Measurements from ENCODE around the gene GPR17.

The GPR17 gene, protein sequence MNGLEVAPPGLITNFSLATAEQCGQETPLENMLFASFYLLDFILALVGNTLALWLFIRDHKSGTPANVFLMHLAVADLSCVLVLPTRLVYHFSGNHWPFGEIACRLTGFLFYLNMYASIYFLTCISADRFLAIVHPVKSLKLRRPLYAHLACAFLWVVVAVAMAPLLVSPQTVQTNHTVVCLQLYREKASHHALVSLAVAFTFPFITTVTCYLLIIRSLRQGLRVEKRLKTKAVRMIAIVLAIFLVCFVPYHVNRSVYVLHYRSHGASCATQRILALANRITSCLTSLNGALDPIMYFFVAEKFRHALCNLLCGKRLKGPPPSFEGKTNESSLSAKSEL

DNA sequence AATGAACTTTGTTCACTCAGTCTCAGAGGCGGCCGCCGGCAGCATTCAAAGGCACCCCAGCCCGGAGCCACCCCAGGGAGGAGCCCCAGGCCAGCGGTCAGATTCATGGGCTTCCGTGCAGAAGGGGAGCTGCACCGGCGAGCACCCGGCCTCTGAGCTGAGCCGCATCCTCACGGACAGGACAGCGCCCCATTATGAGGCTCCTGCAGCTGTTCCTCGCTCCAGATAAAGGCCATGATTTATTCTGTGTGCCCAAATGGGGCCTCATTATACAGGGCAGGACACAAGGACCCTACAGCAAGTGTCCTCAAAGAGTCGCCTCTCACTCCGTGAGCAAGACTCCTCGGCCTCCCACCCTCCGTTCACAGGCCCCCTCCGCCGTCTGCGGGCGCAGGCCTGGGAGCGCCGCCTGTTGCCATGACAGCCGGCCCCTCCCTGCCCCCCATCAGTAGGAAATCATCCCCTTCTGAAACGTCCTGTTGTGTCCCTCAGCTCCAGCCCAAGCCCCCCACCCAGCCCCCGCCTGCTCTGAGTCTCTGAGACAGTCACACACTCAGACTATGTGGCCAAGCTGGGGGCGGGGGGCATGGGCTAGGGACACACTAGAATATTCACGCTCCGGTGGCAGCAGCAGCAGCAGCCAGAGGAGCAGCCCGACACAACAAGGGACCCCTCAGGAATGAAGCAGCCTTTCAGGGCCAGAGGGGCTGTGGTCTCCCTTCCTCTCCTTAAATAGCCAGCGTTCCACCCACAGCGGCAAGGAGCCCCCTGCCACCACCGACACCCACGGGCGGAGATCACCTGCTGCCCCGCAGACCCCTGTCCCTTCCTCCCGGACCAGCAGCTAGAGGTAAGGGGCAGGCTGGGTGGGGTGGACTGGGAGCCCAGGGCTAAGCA is at the start of gene GPR17:
TSS of gene GPR17 (plus strand) at position 759 of the 897 bp plus-strand sequence. CDS start 4,583 bp downstream, outside the sequence.
- no peak for DNase-seq (ENCODE audit: insufficient read length, low spot score)
- FAIRE-seq = no peak

DNA sequence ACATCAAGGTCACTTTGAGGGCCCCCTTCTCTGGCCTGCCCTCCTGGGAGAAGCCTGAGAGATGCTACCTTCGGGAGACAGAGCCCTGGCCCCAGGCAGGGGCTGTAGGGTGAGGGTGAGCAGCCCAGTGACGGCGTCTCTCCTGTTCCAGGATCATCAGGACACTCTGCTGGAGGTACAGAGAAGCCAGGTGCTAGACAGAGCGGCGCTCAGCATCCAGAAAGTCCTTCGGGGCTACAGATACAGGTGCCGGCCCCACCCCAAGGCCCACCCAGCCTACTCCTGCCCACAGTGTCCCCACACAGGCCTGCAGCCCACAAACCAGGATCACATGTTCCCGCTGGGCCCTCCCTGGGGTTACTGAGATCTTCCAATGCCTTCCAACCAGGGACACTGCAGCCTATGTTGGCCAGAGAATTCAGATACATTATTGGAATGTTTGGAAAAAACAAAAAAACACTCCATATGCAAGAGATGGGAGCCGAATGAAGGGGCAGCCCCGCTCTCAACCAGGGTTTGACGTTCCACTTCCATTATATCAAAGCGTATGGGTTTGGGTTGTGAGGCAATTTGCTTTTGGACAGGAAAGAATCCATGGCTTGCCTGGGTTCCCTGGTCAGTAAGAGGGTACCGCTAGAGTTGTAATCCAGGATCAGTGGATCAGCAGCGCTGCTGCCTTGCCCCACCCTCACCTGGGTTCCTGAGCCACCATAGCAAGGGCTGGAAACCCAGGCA is 49.5 kb upstream of the GPR17 start:
- DNase-seq (ENCODE audit: insufficient read length, low spot score) = no peak
- FAIRE-seq = no peak

DNA sequence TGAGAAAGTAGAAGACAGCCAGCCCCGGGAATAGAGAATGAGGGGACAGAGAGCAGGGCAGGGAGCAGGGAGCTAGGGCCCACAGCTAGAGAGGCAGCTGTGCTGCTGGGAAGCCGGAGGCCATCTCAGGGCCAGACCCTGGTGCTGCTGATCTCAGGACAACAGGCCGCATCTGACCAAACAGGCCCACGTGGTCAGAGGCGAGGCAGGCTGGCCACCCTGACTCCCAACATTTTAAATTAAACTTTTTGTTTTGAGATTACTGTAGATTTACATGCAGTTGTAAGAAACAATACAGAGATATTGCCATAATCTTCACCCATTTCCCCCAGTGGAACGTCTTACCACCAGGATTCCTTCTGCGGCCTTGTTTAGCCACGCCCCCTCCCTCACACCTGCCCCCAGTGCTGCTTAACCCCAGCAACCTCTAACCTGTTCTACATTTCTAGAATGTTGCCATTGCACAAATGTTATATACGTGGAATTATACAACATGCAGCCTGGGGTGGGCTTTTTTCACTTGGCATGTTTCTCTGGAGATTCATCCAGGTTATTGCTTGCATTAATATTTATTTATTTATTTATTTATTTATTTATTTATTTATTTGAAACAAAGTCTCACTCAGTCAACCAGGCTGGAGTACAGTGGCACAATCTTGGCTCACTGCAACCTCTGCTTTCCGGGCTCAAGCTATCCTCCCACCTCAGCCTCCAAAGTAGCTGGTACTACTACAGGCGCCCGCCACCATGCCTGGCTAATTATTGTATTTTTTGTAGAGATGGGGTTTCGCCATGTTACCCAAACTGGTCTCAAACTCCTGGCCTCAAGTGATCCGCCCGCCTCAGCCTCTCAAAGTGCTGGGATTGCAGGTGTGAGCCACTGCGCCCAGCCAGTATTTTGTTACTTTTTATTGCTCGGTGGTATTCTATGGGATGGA is 48.6 kb upstream of the GPR17 start:
- no peak for DNase-seq (ENCODE audit: insufficient read length, low spot score)

DNA sequence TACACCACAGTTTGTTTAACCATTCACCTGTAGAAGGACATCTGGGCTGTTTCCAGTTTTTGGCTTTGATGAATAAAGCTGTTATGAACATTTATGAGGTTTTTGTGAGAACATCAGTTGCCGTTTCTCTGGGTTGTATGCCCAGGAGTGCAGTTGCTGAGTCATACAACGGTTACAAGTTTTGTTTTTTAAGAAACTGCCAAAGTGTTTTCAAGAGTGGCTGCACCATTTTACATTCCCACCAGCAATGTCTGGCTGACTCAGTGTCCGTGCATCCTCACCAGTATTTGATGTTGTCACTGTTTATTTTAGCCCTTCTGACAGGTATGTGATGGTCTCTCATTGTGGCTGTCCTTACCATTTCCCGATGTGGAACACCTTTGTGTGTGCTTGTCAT is 48.0 kb upstream of the GPR17 start:
- no peak for FAIRE-seq
- no peak for DNase-seq (ENCODE audit: insufficient read length, low spot score)

More for the DNA sequence above, 48.6 kb upstream of the GPR17 start:
- no peak for FAIRE-seq

DNA sequence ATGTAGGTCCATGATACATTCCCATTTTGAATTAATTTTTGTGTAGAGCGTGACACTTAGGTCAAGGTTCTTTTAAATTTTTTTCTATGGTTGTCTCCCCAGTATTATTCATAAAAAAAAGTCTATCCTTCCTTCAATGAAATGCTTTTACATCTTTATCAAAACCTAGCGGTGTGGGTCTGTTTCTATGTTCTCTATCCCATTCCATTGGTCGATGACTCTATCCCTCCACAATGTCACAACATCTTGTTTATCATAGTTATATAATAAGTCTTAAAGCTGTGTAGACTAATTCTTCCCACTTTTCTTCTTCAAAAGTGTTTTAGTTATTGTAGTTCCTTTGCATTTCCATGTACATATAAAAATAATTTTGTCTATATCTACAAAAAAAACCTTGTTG is 47.2 kb upstream of the GPR17 start:
- DNase-seq (ENCODE audit: insufficient read length, low spot score) (no peak), FAIRE-seq (no peak)

DNA sequence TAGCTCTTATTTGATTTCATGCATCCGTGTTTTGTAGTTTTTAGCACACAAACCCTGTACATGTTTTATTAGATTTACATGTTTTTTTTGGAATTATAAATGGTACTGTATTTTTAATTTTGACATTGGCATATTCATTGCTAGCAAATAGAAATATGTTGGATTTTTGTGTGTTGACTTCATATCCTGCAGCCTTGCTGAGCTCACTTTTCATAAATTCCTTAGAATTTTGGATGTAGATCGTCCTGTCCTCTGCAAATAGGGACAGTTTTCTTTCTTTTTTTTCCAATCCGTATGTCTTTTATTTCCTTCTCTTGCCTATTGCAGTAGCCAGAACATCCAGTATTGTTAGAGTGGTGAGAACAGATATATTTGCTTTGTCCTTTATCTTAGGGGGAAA is 46.7 kb upstream of the GPR17 start:
- FAIRE-seq (no peak), DNase-seq (ENCODE audit: insufficient read length, low spot score) (no peak)

DNA sequence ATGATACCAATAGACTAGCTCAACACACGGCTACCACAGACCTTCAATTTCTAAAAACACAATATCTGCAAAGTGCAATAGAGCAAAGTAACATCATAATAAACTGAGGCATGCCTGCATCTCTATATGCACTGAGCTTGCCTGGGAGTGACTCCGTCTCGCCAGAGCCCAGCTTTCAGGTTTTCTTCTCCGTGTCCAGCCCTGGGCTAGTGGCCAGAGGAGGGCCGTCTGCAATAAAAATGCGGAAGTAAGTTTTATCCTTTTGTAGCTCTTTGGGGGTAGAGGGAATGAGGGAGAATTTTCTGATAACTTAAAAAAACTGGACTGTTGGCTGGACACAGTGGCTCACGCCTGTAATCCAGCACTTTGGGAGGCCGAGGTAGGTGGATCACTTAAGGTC is 41.0 kb upstream of the GPR17 start:
- no peak for FAIRE-seq

DNA sequence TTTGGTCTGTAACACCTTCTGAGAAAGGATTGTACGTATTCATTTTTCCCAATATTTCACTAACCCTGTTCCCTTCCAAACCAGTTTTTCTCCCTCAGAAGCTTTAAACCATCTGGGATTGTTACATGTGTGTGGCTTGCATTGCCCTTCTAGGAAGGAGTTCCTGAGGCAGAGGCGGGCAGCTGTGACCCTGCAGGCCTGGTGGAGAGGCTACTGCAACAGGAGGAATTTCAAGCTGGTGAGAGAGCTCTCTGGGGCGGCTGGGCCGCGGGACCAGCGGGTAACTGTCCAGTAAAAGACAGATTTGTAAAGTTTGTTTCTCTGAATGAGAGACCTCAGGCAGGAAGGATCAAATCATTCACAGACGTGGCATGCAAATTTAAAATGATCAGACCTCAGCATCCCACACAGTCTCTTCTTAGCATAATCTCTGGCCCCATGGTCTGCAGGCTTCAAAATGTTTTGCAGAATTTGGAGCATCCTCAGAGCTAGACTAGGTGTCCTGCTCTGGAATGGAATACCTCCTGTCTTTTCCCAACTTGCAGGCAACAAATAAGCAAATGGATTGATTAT is 40.2 kb upstream of the GPR17 start:
- FAIRE-seq (no peak), DNase-seq (ENCODE audit: insufficient read length, low spot score) (no peak)

More for the DNA sequence above, 41.0 kb upstream of the GPR17 start:
- DNase-seq (ENCODE audit: insufficient read length, low spot score) = no peak

DNA sequence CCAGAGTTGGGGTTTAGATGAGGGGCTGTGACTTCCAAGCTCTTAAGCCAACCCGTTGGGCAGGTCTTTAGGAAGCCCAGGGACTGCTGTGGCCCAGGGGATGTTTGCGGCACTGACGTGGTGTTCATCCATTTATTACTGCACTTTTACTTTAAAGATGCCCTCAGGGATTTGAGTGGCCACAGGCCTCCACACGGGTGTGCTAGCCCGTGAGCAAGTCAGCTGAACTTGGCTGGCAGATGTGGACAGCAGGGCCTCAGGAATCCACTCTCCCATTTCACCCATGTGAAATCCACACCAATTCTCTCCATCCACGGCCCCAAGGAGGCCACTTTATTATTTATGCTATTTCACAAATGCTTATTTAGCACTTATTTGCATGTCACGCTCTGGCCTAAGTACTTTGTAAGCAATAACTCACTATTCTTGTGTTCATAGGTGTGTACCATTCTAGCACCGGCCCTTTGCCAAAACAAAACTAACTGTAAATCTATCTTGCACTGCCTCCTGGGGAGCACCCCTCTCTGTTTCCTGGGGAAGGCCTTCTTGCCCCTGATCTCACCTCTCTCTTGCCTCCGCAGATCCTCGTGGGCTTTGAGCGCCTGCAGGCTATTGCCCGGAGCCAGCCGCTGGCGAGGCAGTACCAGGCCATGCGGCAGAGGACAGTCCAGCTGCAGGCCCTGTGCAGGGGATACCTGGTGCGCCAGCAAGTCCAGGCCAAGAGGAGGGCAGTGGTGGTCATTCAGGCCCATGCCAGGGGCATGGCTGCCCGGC is 39.1 kb upstream of the GPR17 start:
- no peak for FAIRE-seq
- DNase-seq (ENCODE audit: insufficient read length, low spot score) = no peak

DNA sequence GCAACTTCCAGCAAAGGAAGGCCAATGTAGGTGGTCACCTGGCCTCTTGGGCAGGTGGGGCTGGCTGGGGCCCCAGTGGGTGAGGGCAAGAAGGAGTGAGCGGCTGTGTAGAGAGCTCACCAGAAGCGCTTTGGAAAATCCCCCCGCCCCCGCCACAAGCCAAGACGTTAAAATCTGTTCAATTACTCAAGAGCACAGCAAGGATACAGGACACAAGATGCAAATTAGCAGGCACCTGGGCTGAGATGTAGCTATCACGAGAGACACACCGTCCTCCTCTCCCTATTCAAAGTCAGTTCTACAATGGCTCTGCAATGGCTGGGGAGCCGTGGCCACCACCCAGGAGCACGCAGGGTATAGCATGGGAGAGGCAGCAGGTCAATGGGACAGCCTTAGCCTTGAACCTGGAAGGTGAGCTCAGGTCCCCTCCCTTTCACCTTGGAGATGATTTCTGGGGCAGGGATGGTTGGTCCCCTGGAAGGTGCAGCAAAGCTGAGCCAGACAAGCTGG is 38.5 kb upstream of the GPR17 start:
- DNase-seq (ENCODE audit: insufficient read length, low spot score) (no peak), FAIRE-seq (no peak)

DNA sequence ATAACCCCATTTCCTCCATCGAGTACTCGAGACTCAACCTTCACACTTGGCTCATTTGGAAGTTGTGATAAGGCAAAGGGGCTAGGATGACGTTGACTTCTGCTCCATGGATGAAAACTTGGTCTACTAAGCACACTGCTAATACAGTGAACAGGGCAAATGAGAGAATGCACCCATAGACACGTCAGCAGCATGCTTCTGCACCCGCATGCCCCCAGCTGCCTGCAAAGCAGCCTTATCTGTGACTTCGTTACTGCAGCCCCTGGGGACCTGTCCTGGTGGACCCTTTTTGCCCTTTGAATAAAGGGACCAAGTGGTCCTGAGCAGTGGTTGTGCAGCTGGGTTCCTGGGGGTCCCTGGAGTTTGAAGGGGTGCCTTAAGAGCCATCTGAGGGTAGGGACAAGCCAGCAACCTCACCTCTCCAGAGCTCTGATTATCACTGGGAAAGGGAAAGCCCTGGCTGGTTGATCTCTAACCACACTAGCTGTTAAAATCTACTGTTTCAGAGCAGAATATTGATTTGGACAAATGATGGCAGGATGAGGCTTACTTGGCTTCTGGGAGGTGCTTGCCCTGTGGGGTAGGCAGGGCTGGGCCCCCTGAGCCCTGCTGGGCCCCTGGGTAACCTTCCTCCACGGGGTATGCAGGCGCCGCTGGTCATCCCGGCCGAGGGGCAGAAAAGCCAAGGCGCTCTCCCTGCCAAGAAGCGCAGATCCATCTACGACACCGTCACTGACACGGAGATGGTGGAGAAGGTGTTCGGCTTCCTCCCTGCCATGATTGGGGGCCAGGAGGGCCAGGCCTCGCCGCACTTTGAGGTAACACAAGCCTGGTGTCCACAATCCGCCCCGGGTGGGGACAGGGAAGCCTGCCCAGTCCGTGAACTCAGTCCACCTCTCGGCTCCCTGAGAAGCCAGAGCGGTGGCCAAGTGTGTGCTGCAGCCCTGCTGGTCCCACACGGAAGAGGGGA is 37.6 kb upstream of the GPR17 start:
- no peak for FAIRE-seq
- DNase-seq (ENCODE audit: insufficient read length, low spot score) = no peak

DNA sequence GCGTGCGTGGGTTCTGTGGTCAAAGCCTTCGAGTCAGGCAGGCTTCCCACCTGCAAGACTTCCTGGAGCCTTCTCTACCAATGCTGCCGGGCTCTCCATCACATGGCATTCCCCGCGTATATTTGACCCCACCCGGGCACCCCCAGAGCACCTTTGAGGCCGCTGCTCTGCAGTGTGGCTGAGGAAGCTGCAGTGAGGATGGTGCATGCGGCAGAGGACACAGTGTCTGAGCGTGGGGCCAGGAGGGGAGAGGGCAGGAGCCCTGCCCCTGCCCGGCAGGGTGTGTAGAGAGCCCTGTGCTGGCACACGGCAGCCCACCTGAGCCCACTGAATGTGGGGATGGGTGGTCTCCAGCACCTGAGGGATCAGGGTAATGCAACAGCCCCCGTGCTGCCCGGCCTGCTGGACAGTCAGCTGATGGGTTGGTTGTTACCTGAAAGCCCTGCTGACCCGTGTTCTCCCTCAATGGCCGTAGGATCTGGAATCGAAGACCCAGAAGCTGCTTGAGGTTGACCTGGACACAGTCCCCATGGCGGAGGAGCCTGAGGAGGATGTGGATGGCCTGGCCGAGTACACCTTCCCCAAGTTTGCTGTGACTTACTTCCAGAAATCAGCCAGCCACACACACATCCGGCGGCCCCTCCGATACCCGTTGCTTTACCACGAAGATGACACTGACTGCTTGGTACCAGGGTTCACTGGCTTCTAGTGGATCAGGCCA is 36.8 kb upstream of the GPR17 start:
- FAIRE-seq (no peak), DNase-seq (ENCODE audit: insufficient read length, low spot score) (no peak)

DNA sequence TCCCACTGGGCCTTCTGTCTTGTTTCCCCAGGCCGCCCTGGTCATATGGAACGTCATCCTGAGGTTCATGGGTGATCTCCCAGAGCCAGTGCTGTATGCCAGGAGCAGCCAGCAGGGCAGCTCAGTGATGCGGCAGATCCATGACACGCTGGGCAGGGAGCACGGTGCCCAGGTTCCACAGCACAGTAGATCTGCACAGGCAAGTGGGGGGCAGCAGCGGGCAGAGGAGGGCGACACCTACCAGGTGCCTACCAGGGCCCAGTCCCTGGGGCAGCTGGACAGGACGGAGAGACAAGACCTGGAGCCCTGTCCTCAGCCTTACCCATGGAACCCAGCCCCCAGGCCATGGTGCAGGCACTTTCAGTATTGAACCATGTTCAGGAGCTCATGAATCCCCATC is 36.1 kb upstream of the GPR17 start:
- DNase-seq (ENCODE audit: insufficient read length, low spot score) = no peak

DNA sequence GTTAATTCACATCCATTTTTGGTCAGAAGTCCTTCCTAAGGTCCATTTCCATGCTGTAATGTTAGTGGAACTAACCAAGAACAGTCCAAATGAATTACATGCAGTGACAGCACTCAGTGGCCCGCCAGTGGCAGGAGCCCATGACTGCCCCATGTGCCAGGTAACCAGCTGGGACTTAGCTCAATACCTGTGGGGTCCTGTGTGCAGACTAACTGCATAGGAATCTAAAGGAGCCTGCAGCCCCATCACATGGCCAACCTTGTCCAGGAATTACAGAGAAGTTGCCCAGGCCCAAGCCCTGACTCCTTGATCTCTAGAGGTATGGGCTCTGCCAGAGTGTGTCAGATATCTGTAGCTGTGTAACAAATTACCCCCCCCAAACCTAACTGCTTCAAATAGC is 35.4 kb upstream of the GPR17 start:
- DNase-seq (ENCODE audit: insufficient read length, low spot score) = no peak
- no peak for FAIRE-seq

More for the DNA sequence above, 36.1 kb upstream of the GPR17 start:
- no peak for FAIRE-seq

DNA sequence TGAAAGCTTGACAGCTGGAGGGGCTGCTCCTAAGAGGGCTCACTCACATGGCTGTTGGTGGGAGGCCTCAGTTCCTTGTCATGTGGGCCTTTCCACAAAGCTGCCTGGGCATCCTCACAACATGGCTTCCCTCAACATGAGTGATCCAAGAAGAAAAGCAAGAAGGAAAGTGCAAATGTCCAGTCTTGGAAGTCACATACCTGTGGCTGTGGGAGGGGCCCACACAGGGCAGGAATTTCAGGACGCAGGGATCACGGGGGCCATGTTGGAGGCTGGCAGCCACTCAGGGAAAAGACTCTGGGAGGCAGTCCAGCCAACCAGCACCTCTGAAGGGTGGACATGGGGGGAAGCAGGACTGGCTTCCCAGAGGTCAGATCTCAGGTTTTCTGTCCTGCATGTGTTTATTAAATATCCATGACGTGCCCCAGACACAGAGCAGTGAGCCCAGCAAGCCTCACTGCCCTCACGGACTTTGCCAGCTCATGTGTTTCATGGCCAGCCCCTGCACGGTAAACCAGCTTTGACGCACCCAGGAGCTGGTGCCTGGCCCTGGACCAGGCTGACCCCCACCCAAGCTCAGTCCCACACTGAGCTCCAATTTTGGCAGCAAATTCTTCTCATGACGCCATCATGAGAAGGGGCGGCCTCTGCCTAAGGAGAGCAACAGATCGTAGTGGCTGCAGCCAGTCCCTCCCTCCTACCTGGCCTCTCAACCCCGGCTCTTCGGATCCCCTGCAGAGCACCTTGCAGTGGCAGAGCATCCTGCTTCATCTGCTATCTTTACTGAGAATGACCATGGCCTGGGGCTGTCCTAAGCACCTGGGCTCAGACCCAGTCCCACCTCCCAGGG is 34.7 kb upstream of the GPR17 start:
- FAIRE-seq = no peak
- no peak for DNase-seq (ENCODE audit: insufficient read length, low spot score)

Measured in GM19239 (cell line).